Measurements from ENCODE around the gene GPS1. TPM values are rescaled to one million over a fixed set of nuclear protein-coding genes. Genes with fewer than 3 reads are reported as not detected.

The GPS1 gene
- total and polyA plus RNA-seq, 8 donors, result 69.2 to 101 (median 78.8) TPM

DNA sequence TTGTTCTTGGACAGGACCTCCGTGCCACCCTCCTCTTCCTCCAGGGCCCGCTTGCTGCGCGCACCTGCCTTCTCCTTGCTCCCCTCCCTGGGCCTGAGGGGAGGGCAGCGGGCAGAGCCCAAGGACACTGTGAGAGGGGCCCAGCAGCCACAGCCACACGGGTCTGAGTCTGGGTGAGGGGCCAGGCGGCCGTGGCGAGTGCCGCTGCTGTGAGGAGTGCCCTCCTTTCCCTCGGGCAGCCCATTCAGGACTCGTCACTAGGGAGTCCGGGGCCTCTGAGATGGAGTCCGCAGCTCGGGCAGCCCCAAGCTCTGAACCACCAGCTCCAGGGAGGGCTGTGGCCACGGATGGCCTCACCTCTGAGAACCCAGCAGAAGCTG, 8.3 kb downstream of the GPS1 start:
- Histone ChIP-seq H3K4me3 (no peak overlapping the region), H3K27me3 (no peaks in the 10 kb centered on the region), H3K27ac (no peak overlapping the region), H3K36me3 (peaks cover 0 to 87% of the 10 kb centered on the region in 2 donors), H3K9me3 (no peaks in the 10 kb centered on the region), H3K4me1 (peaks cover 12 to 17% of the 10 kb centered on the region in 2 donors)
- intact Hi-C loops (cut with DNase I), result no loop called here
- DNase-seq, result peak in 1 of 4 donors; percentile 63
- ATAC-seq, result no peak
- TF ChIP-seq, protein P1, sequence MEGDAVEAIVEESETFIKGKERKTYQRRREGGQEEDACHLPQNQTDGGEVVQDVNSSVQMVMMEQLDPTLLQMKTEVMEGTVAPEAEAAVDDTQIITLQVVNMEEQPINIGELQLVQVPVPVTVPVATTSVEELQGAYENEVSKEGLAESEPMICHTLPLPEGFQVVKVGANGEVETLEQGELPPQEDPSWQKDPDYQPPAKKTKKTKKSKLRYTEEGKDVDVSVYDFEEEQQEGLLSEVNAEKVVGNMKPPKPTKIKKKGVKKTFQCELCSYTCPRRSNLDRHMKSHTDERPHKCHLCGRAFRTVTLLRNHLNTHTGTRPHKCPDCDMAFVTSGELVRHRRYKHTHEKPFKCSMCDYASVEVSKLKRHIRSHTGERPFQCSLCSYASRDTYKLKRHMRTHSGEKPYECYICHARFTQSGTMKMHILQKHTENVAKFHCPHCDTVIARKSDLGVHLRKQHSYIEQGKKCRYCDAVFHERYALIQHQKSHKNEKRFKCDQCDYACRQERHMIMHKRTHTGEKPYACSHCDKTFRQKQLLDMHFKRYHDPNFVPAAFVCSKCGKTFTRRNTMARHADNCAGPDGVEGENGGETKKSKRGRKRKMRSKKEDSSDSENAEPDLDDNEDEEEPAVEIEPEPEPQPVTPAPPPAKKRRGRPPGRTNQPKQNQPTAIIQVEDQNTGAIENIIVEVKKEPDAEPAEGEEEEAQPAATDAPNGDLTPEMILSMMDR (IDR thresholded peaks at IDR 0.05), result no peak

DNA sequence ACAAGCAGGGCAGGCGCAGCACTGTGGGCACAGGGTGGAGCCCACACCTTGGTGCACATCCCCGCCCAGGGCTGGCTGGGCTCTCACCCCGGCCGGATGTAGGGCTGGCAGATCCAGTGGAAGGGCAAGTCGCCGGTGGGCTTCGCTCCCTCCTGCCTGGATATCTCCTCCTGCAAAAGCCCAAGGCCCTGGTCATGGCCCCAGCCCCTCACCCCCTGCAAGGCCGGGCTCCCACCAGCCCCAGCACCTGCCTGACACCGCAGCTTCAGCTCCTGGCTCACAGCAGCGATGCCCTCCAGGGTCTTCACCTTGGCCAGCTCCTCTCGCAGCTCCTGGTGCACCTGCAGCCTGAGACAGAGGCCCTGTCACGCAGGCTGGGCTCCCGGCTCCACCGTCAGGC, 8.9 kb downstream of the GPS1 start:
- Histone ChIP-seq H3K36me3 (peaks cover 0 to 80% of the 10 kb centered on the region in 2 donors), H3K9me3 (no peaks in the 10 kb centered on the region), H3K4me1 (peaks cover 12 to 20% of the 10 kb centered on the region in 2 donors), H3K27ac (no peak overlapping the region), H3K27me3 (no peaks in the 10 kb centered on the region), H3K4me3 (no peak overlapping the region)
- intact Hi-C loops (cut with DNase I), result no loop called here
- TF ChIP-seq, protein P1 (IDR thresholded peaks at IDR 0.05), result no peak
- DNase-seq, result peak in 1 of 4 donors; percentile 78
- ATAC-seq, result no peak

DNA sequence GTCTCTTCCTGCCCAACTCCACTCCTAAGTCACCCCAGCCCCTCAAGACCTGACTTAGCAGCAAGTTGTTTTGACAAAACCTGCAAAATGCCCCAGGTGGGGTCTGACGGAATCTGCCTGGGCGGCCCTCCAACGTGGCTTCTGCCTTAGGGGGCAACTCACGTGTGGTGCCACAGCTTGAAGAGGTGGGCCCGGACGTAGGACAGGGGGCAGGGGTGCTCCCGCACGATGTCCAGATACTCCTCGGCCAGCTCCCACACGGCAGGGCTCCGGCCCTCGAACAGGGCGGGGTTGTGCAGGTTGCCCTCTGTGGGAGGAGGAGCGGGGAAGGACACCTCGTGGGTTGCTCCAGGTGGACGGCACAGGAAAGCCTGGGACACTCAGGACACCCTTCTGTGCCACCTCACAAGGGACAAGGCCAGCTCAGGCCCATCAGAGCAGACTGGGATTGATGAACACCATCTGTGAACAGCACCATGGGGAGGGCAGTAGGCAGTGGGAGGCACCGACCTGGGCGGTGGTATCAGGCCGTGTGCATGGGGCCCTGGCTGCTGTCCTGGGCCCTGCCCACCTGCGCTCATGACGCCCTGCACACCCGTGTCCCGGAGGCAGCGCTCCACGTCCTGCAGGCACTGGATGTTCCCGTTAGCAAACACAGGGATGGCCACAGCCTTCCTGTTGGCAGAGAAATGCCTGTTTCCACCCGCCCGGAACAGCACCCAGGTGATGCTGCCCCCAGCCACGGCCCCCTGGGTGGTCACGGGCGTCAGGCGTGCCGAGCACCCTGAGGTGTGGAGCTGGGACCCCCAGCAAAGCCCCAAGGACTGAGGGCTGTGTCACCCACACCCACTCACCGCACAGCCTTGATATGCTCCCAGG, 9.6 kb downstream of the GPS1 start:
- peaks cover 16 to 25% of the 10 kb centered on the region in 2 donors for H3K4me1 ChIP-seq
- H3K36me3 ChIP-seq, result peaks cover 0 to 74% of the 10 kb centered on the region in 2 donors
- no peaks in the 10 kb centered on the region for H3K27me3 ChIP-seq
- intact Hi-C loops (cut with DNase I), result no loop called here
- H3K9me3 ChIP-seq, result no peaks in the 10 kb centered on the region
- DNase-seq (peak in 1 of 4 donors; percentile 62), ATAC-seq (no peak)
- TF ChIP-seq, protein P1 (IDR thresholded peaks at IDR 0.05), result no peak
- no peak overlapping the region for H3K27ac ChIP-seq
- no peak overlapping the region for H3K4me3 ChIP-seq

DNA sequence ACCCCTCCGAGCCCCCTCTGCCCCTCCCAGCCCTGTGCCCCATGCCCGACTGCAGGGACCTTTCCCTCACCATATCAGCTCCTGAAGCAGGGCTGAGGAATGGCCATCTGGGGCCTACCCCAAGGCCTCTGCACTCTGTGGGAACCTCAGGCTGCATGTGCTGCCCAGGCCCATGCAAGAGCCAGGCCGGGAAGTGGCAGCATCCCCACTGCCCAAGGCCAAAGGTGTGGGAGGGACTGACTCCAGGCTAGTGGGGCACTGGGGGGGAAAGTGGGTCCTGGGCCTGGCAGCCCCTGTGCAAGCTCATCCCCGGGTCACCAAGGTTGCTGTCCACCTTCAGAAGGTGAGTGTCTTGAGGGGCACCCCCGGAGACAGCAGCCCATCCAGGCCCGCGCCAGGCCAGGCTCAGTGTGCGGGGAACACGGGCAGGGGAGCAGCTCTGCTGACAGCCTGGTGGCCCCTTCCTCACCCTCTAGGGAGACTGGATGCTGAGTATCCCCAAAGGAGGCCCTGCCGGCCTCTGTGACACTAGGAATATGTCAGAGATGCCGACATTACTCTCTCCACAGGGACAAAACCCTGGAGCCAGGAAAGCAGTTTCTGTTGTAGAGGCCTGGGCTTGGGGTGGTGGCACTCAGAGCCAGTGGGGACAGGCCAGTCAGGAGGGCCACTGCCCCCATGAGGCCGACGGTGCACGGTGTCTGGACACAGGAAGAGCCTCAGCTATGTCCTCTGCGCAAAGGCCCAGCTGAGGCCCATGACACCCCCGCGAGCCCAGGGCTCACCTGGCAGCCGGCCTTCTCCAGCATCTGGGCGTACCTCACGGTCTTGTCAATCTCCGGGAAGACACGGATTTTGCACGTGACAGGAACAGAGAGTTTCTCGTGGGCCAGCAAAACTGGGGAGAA, 10.6 kb downstream of the GPS1 start:
- intact Hi-C loops (cut with DNase I), result no loop called here
- ATAC-seq (no peak), DNase-seq (peak in 1 of 4 donors; percentile 64)
- peaks cover 18 to 28% of the 10 kb centered on the region in 2 donors for H3K4me1 ChIP-seq
- peaks cover 0 to 63% of the 10 kb centered on the region in 2 donors for H3K36me3 ChIP-seq
- H3K9me3 ChIP-seq, result no peaks in the 10 kb centered on the region
- no peaks in the 10 kb centered on the region for H3K27me3 ChIP-seq
- H3K27ac ChIP-seq, result no peak overlapping the region
- H3K4me3 ChIP-seq, result no peak overlapping the region
- TF ChIP-seq, protein P1 (IDR thresholded peaks at IDR 0.05), result no peak

DNA sequence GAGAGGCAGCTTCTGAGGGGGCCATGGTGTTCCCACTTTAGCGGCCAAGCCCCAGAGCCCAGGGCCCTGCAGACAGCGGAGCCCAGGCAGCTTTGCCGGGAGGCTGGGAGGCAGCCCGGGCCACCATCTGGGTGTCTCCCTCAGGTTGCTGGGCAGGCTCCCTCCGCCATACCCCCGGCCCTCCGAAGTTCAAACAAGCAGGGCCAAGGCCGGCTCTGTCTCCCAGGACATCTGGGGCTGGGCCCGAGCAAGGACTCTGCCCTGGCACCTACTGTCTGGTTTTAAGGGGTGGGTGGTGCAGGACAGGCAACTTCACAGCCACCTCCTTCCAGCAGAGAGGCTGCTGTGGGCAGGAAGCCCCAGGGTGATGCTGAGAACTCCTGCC, 11.3 kb downstream of the GPS1 start:
- Histone ChIP-seq H3K27ac (no peak overlapping the region), H3K27me3 (no peaks in the 10 kb centered on the region), H3K36me3 (peaks cover 0 to 57% of the 10 kb centered on the region in 2 donors), H3K4me1 (peaks cover 18 to 28% of the 10 kb centered on the region in 2 donors), H3K4me3 (no peak overlapping the region), H3K9me3 (no peaks in the 10 kb centered on the region)
- ATAC-seq (no peak), DNase-seq (peak in 1 of 4 donors; percentile 67)
- intact Hi-C loops (cut with DNase I), result no loop called here
- TF ChIP-seq, protein P1 (IDR thresholded peaks at IDR 0.05), result no peak

Data from left lung (tissue), 10 donors.